GM23248 (cell line): Measurements from ENCODE around the gene VAMP1. TPM values are rescaled to one million over a fixed set of nuclear protein-coding genes. Genes with fewer than 3 reads are reported as not detected.
A peak's percentile ranks its signal among the peaks of the same experiment; 100 is the strongest.

ENCODE experiments used
- DNase-seq: peaks from one replicate; pipeline ENCODE4 v3.0.0-alpha.2; 2015
- H2AFZ ChIP-seq: fragments of 200-600 bp; sonication (generic); 2 replicates; pipeline ENCODE4 v1.6.1; 2016; ENCODE audit warnings: antibody characterized with exemption
- H3F3A ChIP-seq: fragments of 200-600 bp; sonication (generic); 2 replicates; pipeline ENCODE4 v1.6.1; 2016; ENCODE audit warnings: mild to moderate bottlenecking, antibody characterized with exemption, mixed run types; ENCODE audit not compliant: insufficient read depth
- H3K27ac ChIP-seq: fragments of 200-600 bp; sonication (generic); 2 replicates; pipeline ENCODE4 v1.5.1; 2016; ENCODE audit warnings: mild to moderate bottlenecking
- H3K27me3 ChIP-seq: fragments of 200-600 bp; sonication (generic); replicated peaks from 2 replicates; pipeline ENCODE4 v1.6.1; 2016; ENCODE audit warnings: mild to moderate bottlenecking; ENCODE audit not compliant: insufficient read depth
- H3K36me3 ChIP-seq: fragments of 200-600 bp; sonication (generic); 2 replicates; pipeline ENCODE4 v1.6.1; 2016; ENCODE audit warnings: low read depth, mild to moderate bottlenecking
- H3K4me1 ChIP-seq: fragments of 200-600 bp; sonication (generic); 2 replicates; pipeline ENCODE4 v1.6.1; 2016; ENCODE audit warnings: mild to moderate bottlenecking; ENCODE audit not compliant: insufficient read depth
- H3K4me2 ChIP-seq: fragments of 200-600 bp; sonication (generic); one replicate; pipeline ENCODE4 v1.6.1; 2016; ENCODE audit warnings: mild to moderate bottlenecking; ENCODE audit not compliant: unreplicated experiment
- H3K4me3 ChIP-seq: fragments of 200-600 bp; sonication (generic); 2 replicates; pipeline ENCODE4 v1.5.1; 2016; ENCODE audit warnings: mild to moderate bottlenecking
- H3K79me2 ChIP-seq: fragments of 200-600 bp; sonication (generic); 2 replicates; pipeline ENCODE4 v1.6.1; 2016; ENCODE audit warnings: mild to moderate bottlenecking; ENCODE audit not compliant: insufficient read depth
- H3K9ac ChIP-seq: fragments of 200-600 bp; sonication (generic); 2 replicates; pipeline ENCODE4 v1.6.1; 2016; ENCODE audit warnings: mild to moderate bottlenecking
- H3K9me2 ChIP-seq: fragments of 200-600 bp; sonication (generic); 2 replicates; pipeline ENCODE4 v1.6.1; 2016; ENCODE audit warnings: mixed run types, mild to moderate bottlenecking, moderate library complexity; ENCODE audit not compliant: insufficient read depth
- H3K9me3 ChIP-seq: fragments of 200-600 bp; sonication (generic); one replicate; pipeline ENCODE4 v1.6.1; 2017; ENCODE audit warnings: low read depth
- H4K20me1 ChIP-seq: fragments of 200-600 bp; sonication (generic); 2 replicates; pipeline ENCODE4 v1.6.0; 2016; ENCODE audit not compliant: insufficient read depth
- EZH2 ChIP-seq: fragments of 200-600 bp; sonication (generic); IDR thresholded peaks from 2 replicates; pipeline ENCODE4 v1.6.1; 2018; ENCODE audit warnings: antibody characterized with exemption, mild to moderate bottlenecking; ENCODE audit not compliant: insufficient read depth, poor library complexity, severe bottlenecking
- EZH2phosphoT487 ChIP-seq: fragments of 200-600 bp; sonication (generic); IDR thresholded peaks from 2 replicates; pipeline ENCODE4 v1.6.1; 2018; ENCODE audit warnings: antibody characterized with exemption, moderate library complexity, mild to moderate bottlenecking, low read depth; ENCODE audit not compliant: insufficient read depth
- WGBS, 2 experiments: methylation state at CpG; one replicate each; pipeline ENCODE4 v1.1.6; 2015 to 2017; ENCODE audit warnings: low lambda C conversion rate in 2 of 2, low coverage in 1 of 2; ENCODE audit errors: missing lambda C conversion rate in 2 of 2; 5-methylcytosine and 5-hydroxymethylcytosine counted together
- in situ Hi-C: fragments of 300-500 bp; cut with MboI; formaldehyde crosslinking; loops from 2 replicates; pipeline ENCODE4 v1.15.0; 2020
- polyA plus RNA-seq: library from polyadenylated mRNA; unstranded; fragments of >200 nt; fragmentation: Nextera tagmentation; extraction: Ambion mirVana; gene quantifications from 2 replicates; pipeline ENCODE4 v1.2.1, GENCODE V29; 2016
- total RNA-seq: library from RNA; depleted of rRNA; stranded (reverse); fragments of >200 nt; shearing (Covaris generic); gene quantifications from 2 replicates; pipeline ENCODE4 v1.2.3, GENCODE V29; 2014

Gene VAMP1
- total and polyA plus RNA-seq, 2 experiments from 2014 or later = 5.0 to 9.8 TPM

- H3K4me1 ChIP-seq = peaks cover 16% of the 10 kb centered on the region
- H3K4me3 ChIP-seq = no peak overlapping the region
- peaks cover 13% of the 10 kb centered on the region; the same call in 1 of the 2 replicates for H3F3A ChIP-seq
- H3K27ac ChIP-seq = no peak overlapping the region
- H3K27me3 ChIP-seq = no peaks in the 10 kb centered on the region
- H3K79me2 ChIP-seq = peaks cover 45% of the 10 kb centered on the region
- H3K36me3 ChIP-seq = peaks cover 15% of the 10 kb centered on the region
- no peak overlapping the region for H2AFZ ChIP-seq
- peak; percentile 81 for DNase-seq
- H3K4me2 ChIP-seq = no peak overlapping the region
- no peaks in the 10 kb centered on the region for H3K9me2 ChIP-seq
- WGBS, 2 experiments = 32 to 33% methylated on average over 6 of the region's 6 CpGs
- H3K9ac ChIP-seq = no peak overlapping the region
- H3K9me3 ChIP-seq = no peaks in the 10 kb centered on the region
- no peaks in the 10 kb centered on the region for H4K20me1 ChIP-seq
- in situ Hi-C loops = no loop called here
- TF ChIP-seq EZH2phosphoT487 (no peak), EZH2 (no peak)
Observed at GRCh38 chr12:6465467-6466183, 4.9 kb downstream of the VAMP1 start.

GRCh38 chr12:6464531-6464930, 5.9 kb downstream of the VAMP1 start:
- H3K79me2 ChIP-seq = peaks cover 39% of the 10 kb centered on the region
- no peak for TF ChIP-seq EZH2
- TF ChIP-seq EZH2phosphoT487 = no peak
- no peaks in the 10 kb centered on the region for H3K9me2 ChIP-seq
- 92 to 98% methylated on average over 8 of the region's 8 CpGs for WGBS, 2 experiments
- H3K4me2 ChIP-seq = no peak overlapping the region
- peaks cover 15% of the 10 kb centered on the region for H3K36me3 ChIP-seq
- no peaks in the 10 kb centered on the region for H3K27me3 ChIP-seq
- no peak overlapping the region for H3K27ac ChIP-seq
- peaks cover 16% of the 10 kb centered on the region for H3K4me1 ChIP-seq
- H3K9me3 ChIP-seq = no peaks in the 10 kb centered on the region
- peaks cover 12% of the 10 kb centered on the region; the same call in 1 of the 2 replicates for H3F3A ChIP-seq
- in situ Hi-C loops = no loop called here
- no peak overlapping the region for H2AFZ ChIP-seq
- DNase-seq = no peak
- H4K20me1 ChIP-seq = no peaks in the 10 kb centered on the region
- no peak overlapping the region for H3K4me3 ChIP-seq
- no peak overlapping the region for H3K9ac ChIP-seq

- no peaks in the 10 kb centered on the region for H3K9me3 ChIP-seq
- no peak overlapping the region for H2AFZ ChIP-seq
- no peaks in the 10 kb centered on the region for H3K27me3 ChIP-seq
- no peak overlapping the region for H3K4me2 ChIP-seq
- H4K20me1 ChIP-seq = no peaks in the 10 kb centered on the region
- H3K9me2 ChIP-seq = no peaks in the 10 kb centered on the region
- peaks cover 33% of the 10 kb centered on the region for H3K79me2 ChIP-seq
- H3K36me3 ChIP-seq = peaks cover 21% of the 10 kb centered on the region
- H3K4me1 ChIP-seq = peaks cover 11% of the 10 kb centered on the region
- TF ChIP-seq EZH2phosphoT487 = no peak
- no peak for TF ChIP-seq EZH2
- H3F3A ChIP-seq = peaks cover 9% of the 10 kb centered on the region; the same call in 1 of the 2 replicates
- H3K27ac ChIP-seq = no peak overlapping the region
- in situ Hi-C loops = no loop called here
- no peak overlapping the region for H3K4me3 ChIP-seq
- DNase-seq = no peak
- 83 to 93% methylated on average over 6 of the region's 6 CpGs for WGBS, 2 experiments
- no peak overlapping the region for H3K9ac ChIP-seq
Observed at GRCh38 chr12:6463858-6464257, 6.6 kb downstream of the VAMP1 start.

- Histone ChIP-seq H3K27me3 (no peaks in the 10 kb centered on the region), H3K4me3 (no peak overlapping the region), H3K4me1 (peaks cover 4% of the 10 kb centered on the region), H3K9me2 (no peaks in the 10 kb centered on the region), H3K9ac (no peak overlapping the region), H3K36me3 (peaks cover 22% of the 10 kb centered on the region), H3K27ac (no peak overlapping the region), H4K20me1 (no peaks in the 10 kb centered on the region), H2AFZ (no peak overlapping the region), H3K79me2 (peaks cover 26% of the 10 kb centered on the region), H3K4me2 (no peak overlapping the region), H3F3A (peaks cover 4% of the 10 kb centered on the region; the same call in 1 of the 2 replicates), H3K9me3 (no peaks in the 10 kb centered on the region)
- WGBS, 2 experiments = 61 to 68% methylated on average over 7 of the region's 7 CpGs
- TF ChIP-seq EZH2phosphoT487 (no peak), EZH2 (no peak)
- no peak for DNase-seq
- in situ Hi-C loops = no loop called here
Observed at GRCh38 chr12:6463216-6463615, 7.3 kb downstream of the VAMP1 start.
